Liver (tissue), 9 donors: Measurements from ENCODE around the gene RUNDC3A. TPM values are rescaled to one million over a fixed set of nuclear protein-coding genes. Genes with fewer than 3 reads are reported as not detected.

Experiments used
- DNase-seq: peaks from one replicate; pipeline ENCODE4 v3.0.0-alpha.2; 2017; ENCODE audit warnings: low spot score
- H3K27ac ChIP-seq, 2 donors: one replicate each; pipeline ENCODE4 v1.7.0; 2013; ENCODE audit warnings: inconsistent platforms in 2 of 2, low read length in 2 of 2, control low read depth in 1 of 2, low read depth in 1 of 2, mild to moderate bottlenecking in 1 of 2
- H3K27me3 ChIP-seq, 4 donors: one replicate each; pipeline versions ENCODE4 v1.6.1 to v1.7.0; 2013; ENCODE audit warnings: low read length in 3 of 4, inconsistent platforms in 1 of 4, mild to moderate bottlenecking in 1 of 4, moderate library complexity in 1 of 4; ENCODE audit not compliant: control insufficient read depth in 4 of 4, insufficient read depth in 4 of 4
- H3K36me3 ChIP-seq, 4 donors: one replicate each; pipeline versions ENCODE4 v1.6.1 to v1.7.0; 2013; ENCODE audit warnings: low read length in 3 of 4, mild to moderate bottlenecking in 3 of 4, low read depth in 1 of 4, moderate library complexity in 1 of 4; ENCODE audit not compliant: control insufficient read depth in 4 of 4, insufficient read depth in 3 of 4
- H3K4me1 ChIP-seq, 4 donors: one replicate each; pipeline versions ENCODE4 v1.6.1 to v1.7.0; 2013; ENCODE audit warnings: low read length in 3 of 4, mild to moderate bottlenecking in 3 of 4, moderate library complexity in 1 of 4; ENCODE audit not compliant: control insufficient read depth in 4 of 4, insufficient read depth in 4 of 4
- H3K4me3 ChIP-seq, 3 donors: one replicate each; pipeline versions ENCODE4 v1.6.1 to v1.7.0; 2013; ENCODE audit warnings: low read length in 3 of 3, control low read depth in 1 of 3, low read depth in 1 of 3, mild to moderate bottlenecking in 1 of 3
- H3K9ac ChIP-seq, 2 donors: one replicate each; pipeline ENCODE4 v1.7.0; 2013; ENCODE audit warnings: low read length in 2 of 2, mild to moderate bottlenecking in 2 of 2, moderate library complexity in 2 of 2, control low read depth in 1 of 2, low read depth in 1 of 2
- H3K9me3 ChIP-seq, 4 donors: one replicate each; pipeline versions ENCODE4 v1.6.1 to v1.7.0; 2013; ENCODE audit warnings: low read length in 3 of 4; ENCODE audit not compliant: control insufficient read depth in 4 of 4
- CTCF ChIP-seq: fragments of 150-350 bp; IDR thresholded peaks from 2 replicates; pipeline ENCODE4 v1.5.1; 2017; ENCODE audit warnings: improper control_type of control experiment, low read depth, low read length; ENCODE audit not compliant: missing input control
- EGR1 ChIP-seq, 2 donors: IDR thresholded peaks; 2 replicates each; pipeline ENCODE4 v1.6.1; 2016 to 2018; ENCODE audit warnings: antibody characterized with exemption in 2 of 2, low read depth in 2 of 2
- FOXA1 ChIP-seq: IDR thresholded peaks from 2 replicates; pipeline ENCODE4 v1.6.1; 2016; ENCODE audit warnings: antibody characterized with exemption
- FOXA2 ChIP-seq: IDR thresholded peaks from 2 replicates; pipeline ENCODE4 v1.6.1; 2016; ENCODE audit warnings: antibody characterized with exemption
- GABPA ChIP-seq, 2 donors: IDR thresholded peaks in 1 of 2; conservative IDR thresholded peaks in 1 of 2; 2 replicates each; pipeline ENCODE4 v1.6.1; 2016; ENCODE audit warnings: antibody characterized with exemption in 2 of 2, mild to moderate bottlenecking in 1 of 2, moderate library complexity in 1 of 2
- HNF4A ChIP-seq, 2 donors: conservative IDR thresholded peaks; 2 replicates each; pipeline ENCODE4 v1.6.1; 2016; ENCODE audit warnings: antibody characterized with exemption in 2 of 2, mild to moderate bottlenecking in 2 of 2
- HNF4G ChIP-seq: IDR thresholded peaks from 2 replicates; pipeline ENCODE4 v1.6.1; 2016; ENCODE audit warnings: antibody characterized with exemption
- JUND ChIP-seq, 2 donors: IDR thresholded peaks; 2 replicates each; pipeline ENCODE4 v1.6.1; 2016; ENCODE audit warnings: antibody characterized with exemption in 2 of 2
- NR2F2 ChIP-seq: IDR thresholded peaks from 2 replicates; pipeline ENCODE4 v1.6.1; 2016; ENCODE audit warnings: antibody characterized with exemption
- RAD21 ChIP-seq, 2 donors: IDR thresholded peaks; 2 replicates each; pipeline ENCODE4 v1.6.1; 2016; ENCODE audit warnings: antibody characterized with exemption in 2 of 2, mild to moderate bottlenecking in 2 of 2
- RXRA ChIP-seq, 2 donors: IDR thresholded peaks; 2 replicates each; pipeline ENCODE4 v1.6.1; 2017 to 2018; ENCODE audit warnings: antibody characterized with exemption in 2 of 2, mild to moderate bottlenecking in 1 of 2
- SP1 ChIP-seq: IDR thresholded peaks from 2 replicates; pipeline ENCODE4 v1.6.1; 2018; ENCODE audit warnings: antibody characterized with exemption, mild to moderate bottlenecking
- TAF1 ChIP-seq: conservative IDR thresholded peaks from 2 replicates; pipeline ENCODE4 v1.6.1; 2016; ENCODE audit warnings: antibody characterized with exemption, mild to moderate bottlenecking
- YY1 ChIP-seq: IDR thresholded peaks from 2 replicates; pipeline ENCODE4 v1.6.1; 2016; ENCODE audit warnings: antibody characterized with exemption, mild to moderate bottlenecking
- ZBTB33 ChIP-seq: IDR thresholded peaks from 2 replicates; pipeline ENCODE4 v1.6.1; 2016; ENCODE audit warnings: antibody characterized with exemption
- WGBS: extraction: QIAGEN DNeasy Blood & Tissue Kit; methylation state at CpG from one replicate; pipeline ENCODE4 v1.1.7; 2013; 5-methylcytosine and 5-hydroxymethylcytosine counted together
- polyA plus RNA-seq, 2 donors: library from polyadenylated mRNA; stranded (reverse) in 1 of 2; unstranded in 1 of 2; fragments of 200-250 nt in 1 of 2; fragments of >200 nt in 1 of 2; fragmentation: Nextera tagmentation in 1 of 2; extraction: Ambion mirVana in 1 of 2; gene quantifications; one replicate each; pipeline versions ENCODE4 v1.2.1 to v1.2.3, GENCODE V29; 2013 to 2015
- total RNA-seq, 2 donors: library from RNA; depleted of rRNA; stranded (reverse); fragments of >200 nt; gene quantifications; one replicate each; pipeline ENCODE4 v1.2.3, GENCODE V29; 2014
- TF ChIP-seq, protein P1 (sequence below): IDR thresholded peaks from 2 replicates; pipeline ENCODE4 v1.6.1; 2016; ENCODE audit warnings: antibody characterized with exemption
- TF ChIP-seq, protein P2 (sequence below): IDR thresholded peaks from 2 replicates; pipeline ENCODE4 v1.6.1; 2016; ENCODE audit warnings: antibody characterized with exemption
- TF ChIP-seq, protein P3 (sequence below): IDR thresholded peaks from 2 replicates; pipeline ENCODE4 v1.6.1; 2016; ENCODE audit warnings: antibody characterized with exemption, mild to moderate bottlenecking
- donor health status: healthy.
- donor health status: healthy.
- donor health status: healthy.
- donor health status: healthy.
- donor health status: healthy.

RUNDC3A gene
- total and polyA plus RNA-seq, 4 donors = 0.05 to 17.0 (median 0.06) TPM; not detected in 1

DNA sequence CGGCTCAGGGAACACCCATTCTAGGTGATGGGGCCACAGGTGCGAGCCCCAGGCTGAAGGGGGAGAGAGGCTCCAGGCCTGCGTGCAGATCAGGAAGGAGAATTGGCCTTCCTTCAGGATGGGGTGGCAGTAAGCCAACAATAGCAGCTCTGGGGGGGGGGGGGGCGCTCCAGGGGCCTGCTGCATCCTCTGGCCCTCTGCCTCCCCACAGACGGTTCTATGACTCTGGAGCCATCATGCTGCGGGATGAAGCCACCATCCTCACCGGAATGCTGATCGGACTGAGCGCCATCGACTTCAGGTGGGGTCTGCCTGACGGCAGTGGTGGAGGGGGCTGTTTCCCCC, 6.1 kb downstream of the RUNDC3A start:
- peaks cover 0 to 6% (median 3%) of the 10 kb centered on the region in 4 donors for H3K27me3 ChIP-seq
- H3K36me3 ChIP-seq = peaks cover 0 to 3% (median under 1%) of the 10 kb centered on the region in 4 donors
- 37% methylated on average over 11 of the region's 11 CpGs for WGBS
- TF ChIP-seq, protein P1, sequence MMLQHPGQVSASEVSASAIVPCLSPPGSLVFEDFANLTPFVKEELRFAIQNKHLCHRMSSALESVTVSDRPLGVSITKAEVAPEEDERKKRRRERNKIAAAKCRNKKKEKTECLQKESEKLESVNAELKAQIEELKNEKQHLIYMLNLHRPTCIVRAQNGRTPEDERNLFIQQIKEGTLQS = no peak
- TF ChIP-seq HNF4A (conservative IDR thresholded peaks at IDR 0.05) = no peak
- TF ChIP-seq, protein P2, sequence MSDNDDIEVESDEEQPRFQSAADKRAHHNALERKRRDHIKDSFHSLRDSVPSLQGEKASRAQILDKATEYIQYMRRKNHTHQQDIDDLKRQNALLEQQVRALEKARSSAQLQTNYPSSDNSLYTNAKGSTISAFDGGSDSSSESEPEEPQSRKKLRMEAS = no peak
- TF ChIP-seq, protein P3, sequence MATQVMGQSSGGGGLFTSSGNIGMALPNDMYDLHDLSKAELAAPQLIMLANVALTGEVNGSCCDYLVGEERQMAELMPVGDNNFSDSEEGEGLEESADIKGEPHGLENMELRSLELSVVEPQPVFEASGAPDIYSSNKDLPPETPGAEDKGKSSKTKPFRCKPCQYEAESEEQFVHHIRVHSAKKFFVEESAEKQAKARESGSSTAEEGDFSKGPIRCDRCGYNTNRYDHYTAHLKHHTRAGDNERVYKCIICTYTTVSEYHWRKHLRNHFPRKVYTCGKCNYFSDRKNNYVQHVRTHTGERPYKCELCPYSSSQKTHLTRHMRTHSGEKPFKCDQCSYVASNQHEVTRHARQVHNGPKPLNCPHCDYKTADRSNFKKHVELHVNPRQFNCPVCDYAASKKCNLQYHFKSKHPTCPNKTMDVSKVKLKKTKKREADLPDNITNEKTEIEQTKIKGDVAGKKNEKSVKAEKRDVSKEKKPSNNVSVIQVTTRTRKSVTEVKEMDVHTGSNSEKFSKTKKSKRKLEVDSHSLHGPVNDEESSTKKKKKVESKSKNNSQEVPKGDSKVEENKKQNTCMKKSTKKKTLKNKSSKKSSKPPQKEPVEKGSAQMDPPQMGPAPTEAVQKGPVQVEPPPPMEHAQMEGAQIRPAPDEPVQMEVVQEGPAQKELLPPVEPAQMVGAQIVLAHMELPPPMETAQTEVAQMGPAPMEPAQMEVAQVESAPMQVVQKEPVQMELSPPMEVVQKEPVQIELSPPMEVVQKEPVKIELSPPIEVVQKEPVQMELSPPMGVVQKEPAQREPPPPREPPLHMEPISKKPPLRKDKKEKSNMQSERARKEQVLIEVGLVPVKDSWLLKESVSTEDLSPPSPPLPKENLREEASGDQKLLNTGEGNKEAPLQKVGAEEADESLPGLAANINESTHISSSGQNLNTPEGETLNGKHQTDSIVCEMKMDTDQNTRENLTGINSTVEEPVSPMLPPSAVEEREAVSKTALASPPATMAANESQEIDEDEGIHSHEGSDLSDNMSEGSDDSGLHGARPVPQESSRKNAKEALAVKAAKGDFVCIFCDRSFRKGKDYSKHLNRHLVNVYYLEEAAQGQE = no peak
- TF ChIP-seq GABPA (IDR thresholded peaks at IDR 0.05 in 1 of 2, conservative IDR thresholded peaks at IDR 0.05 in 1 of 2) = no peak
- no peak for TF ChIP-seq CTCF
- TF ChIP-seq FOXA2 = no peak
- no peak for TF ChIP-seq HNF4G
- TF ChIP-seq RAD21 (IDR thresholded peaks at IDR 0.05) = no peak
- TF ChIP-seq ZBTB33 = no peak
- TF ChIP-seq YY1 = no peak
- TF ChIP-seq FOXA1 = no peak
- TF ChIP-seq JUND (IDR thresholded peaks at IDR 0.05) = no peak
- TF ChIP-seq EGR1 (IDR thresholded peaks at IDR 0.05; ENCODE audit: low read depth in 2 of 2) = no peak
- TF ChIP-seq RXRA (IDR thresholded peaks at IDR 0.05) = no peak
- TF ChIP-seq NR2F2 = no peak
- TF ChIP-seq TAF1 = no peak
- TF ChIP-seq SP1 = no peak
- DNase-seq = no peak
- no peak overlapping the region for H3K27ac ChIP-seq
- peaks cover 0 to 6% (median 2%) of the 10 kb centered on the region in 4 donors for H3K4me1 ChIP-seq
- H3K4me3 ChIP-seq = no peak overlapping the region
- H3K9ac ChIP-seq = no peak overlapping the region
- no peaks in the 10 kb centered on the region for H3K9me3 ChIP-seq
